ENCODE data around the gene LHX6. TPM values are rescaled to one million over a fixed set of nuclear protein-coding genes. Genes with fewer than 3 reads are reported as not detected.

LHX6 gene
- polyA plus RNA-seq, 4 donors, result 1.8 to 4.7 (median 3.5) TPM

DNA sequence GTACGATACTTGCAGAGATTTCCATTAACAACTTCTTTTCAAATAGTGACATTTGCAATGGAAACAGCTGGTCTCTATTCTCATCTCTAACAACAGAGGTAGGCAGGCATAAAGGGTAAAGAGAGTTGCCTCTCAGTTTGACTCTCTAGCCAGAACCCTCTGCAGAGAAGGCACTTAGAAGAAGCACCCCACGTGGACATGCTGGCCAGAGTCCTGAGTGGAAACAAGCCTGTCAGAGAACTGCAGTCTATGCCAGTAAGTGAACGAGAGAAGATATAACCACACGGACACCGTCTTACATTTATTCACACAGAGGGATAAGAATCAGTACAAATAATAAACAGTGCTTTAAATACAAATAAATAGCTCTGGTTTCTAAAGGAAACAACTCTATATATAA, 11.0 kb upstream of the LHX6 start:
- DNase-seq (ENCODE audit: low read depth in 4 of 4, low spot score in 3 of 4), result no peak

DNA sequence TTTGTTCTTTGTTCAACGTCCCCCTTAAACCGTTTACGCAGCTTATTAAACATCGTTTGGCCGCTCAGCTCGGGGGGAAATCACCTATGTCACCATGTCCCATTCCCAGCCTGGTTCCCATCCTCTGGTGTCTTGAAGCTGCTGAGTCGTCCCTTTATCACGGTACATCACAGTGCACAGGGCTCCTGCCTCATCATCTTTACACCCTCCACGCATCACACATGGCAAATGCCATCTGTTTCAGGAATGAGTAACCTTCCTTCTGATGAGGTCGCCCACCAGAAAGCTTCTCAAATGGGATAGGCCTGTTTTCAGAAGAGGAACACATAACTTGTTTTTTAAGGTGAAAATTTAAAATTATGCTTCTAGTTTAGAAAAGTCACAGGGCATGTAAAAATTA, 7.9 kb upstream of the LHX6 start:
- DNase-seq (ENCODE audit: low read depth in 4 of 4, low spot score in 3 of 4), result no peak

DNA sequence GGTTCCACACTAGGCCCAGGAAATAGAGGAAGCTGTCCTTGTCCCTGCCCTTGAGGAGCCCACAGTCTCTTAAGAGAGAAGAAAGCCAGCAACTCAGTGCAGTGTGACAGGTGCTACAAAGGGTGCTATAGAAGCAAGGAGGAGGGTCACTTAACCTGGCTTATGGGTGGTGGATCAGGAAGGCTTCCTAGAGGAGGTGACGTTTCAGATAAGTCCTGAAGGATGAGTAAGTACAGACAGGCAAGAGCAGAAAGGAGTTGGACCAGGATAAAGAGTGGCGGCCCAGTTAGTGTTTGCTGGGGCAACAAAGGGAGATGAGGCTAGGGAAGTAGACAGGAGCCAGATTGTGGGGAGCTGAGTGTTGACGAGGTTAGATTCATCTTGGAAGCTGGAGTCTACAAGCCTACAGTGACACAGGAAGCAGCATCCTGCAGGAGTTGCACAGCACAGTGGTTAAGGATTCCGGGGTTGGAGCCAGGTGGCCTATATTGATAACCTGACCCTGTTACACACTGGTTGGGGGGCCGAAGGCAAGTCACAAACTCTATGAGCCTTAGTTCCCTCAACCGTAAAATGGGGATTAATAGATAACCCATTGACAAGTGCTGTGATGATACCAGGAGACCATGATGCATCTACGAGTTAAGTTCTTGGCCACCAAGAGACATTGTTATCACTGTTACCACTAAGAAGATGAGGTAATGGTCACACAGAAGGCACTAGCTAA, 5.4 kb upstream of the LHX6 start:
- no peak for DNase-seq (ENCODE audit: low read depth in 4 of 4, low spot score in 3 of 4)

DNA sequence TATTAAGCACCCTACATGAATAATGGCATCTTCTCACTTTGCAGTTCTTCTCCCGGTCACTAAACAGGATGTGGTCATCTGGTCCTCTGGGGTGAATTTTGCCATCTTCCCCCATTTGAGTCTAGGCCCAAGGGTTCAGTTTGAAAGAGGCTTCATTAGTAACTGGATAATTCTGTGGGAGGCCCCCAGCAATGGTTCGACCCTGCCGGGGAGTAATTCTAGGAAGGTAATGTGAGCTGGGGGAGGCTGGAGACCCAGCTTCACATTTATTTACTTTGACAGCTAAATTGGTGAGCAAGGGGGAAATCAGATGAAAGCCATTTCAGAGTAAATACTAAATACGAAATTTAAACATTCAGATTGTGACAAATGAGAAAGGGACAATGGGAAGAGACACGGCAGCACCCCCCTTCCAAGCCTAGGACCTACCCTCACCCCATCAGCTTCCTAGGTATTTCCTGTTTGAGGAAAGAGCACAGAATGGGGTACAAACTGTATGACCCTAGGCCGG, 4.1 kb upstream of the LHX6 start:
- DNase-seq (ENCODE audit: low read depth in 4 of 4, low spot score in 3 of 4), result no peak

DNA sequence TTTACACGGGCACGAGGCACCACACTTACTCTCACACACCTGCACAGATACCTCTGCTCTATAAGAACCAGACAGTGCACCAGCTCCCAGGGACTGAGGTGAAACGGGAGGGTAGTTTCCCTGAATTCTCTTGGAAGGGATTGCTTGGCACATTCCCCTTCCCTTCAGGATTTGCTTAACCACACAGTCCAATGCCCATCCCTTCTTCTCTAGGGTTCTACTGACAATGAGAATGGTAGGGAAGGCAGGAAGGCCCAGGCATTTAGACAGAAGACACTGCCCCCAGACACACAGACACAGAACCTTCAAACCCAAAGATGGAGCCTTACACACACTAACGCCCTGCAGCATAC, 704 bp upstream of the LHX6 start:
- DNase-seq (ENCODE audit: low read depth in 4 of 4, low spot score in 3 of 4), result no peak

- DNase-seq (ENCODE audit: low read depth in 4 of 4, low spot score in 3 of 4), result no peak
Measured at GRCh38 chr9:122228191-122228567, 578 bp downstream of the LHX6 start.

- no peak for DNase-seq (ENCODE audit: low read depth in 4 of 4, low spot score in 3 of 4)
Measured at GRCh38 chr9:122227575-122227900, 1.2 kb downstream of the LHX6 start.

GRCh38 chr9:122226758-122227574, 1.8 kb downstream of the LHX6 start:
- DNase-seq (ENCODE audit: low read depth in 4 of 4, low spot score in 3 of 4), result no peak

GRCh38 chr9:122226142-122226757, 2.5 kb downstream of the LHX6 start:
- DNase-seq (ENCODE audit: low read depth in 4 of 4, low spot score in 3 of 4), result no peak

DNA sequence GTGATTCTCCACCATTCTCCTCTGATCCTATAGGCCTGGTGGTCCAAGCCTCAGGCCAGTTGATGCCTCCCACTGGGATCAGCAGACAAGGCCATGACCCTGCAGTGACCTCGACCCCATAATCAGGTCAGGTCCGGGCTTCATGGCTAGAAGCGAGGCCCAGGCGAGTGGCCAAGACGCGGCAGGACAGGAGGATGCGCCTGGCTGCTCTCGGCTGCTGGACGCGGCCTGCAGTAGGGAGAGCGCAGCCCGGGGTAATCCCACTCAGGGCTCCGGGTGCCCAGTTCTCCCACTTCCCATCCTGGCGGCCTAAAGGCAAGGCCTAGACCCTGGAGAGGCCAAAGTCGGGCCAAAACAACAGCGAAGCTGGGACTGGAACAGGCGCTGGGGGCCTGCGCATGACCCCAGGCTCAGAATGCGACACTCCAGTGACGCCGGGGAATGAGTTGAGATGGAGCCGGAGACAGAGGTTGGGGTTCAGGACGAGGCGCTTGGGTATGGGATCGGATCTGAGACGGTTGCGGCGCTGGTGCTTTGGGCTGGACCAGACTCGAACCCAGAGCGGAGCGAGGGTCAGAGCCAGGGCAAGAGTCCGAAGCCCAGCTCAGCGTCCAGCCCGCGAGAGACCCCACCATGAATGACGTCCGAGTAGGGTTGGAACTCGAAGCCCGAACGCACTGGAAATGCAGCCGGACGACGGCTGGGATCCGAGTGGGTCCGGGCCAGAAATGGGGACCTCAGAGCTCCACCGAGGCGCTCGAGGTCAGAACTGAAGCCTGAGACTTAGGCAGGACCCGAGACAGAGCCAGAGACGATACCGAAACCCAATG, 3.2 kb downstream of the LHX6 start:
- DNase-seq (ENCODE audit: low read depth in 4 of 4, low spot score in 3 of 4), result no peak

DNA sequence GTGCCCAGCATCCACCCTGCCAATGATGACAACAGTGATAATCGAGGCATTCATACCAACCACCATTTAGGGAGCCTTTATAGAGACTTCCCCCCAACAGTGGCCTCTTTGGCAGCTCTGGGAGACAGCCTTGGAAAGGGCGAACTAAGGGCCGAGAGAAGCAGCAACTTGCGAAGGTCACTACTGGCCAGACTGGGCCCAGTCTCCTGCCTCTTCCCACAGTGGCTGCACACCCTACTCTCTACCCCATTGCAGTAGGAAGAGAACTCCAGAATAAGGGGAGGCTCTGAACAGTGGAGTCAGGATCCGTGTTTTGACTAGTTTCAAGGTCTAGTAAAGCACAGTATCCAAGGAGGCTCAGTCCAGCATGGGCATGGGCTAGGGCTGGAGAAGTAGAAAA, 5.3 kb downstream of the LHX6 start:
- no peak for DNase-seq (ENCODE audit: low read depth in 4 of 4, low spot score in 3 of 4)

GRCh38 chr9:122222791-122223190, 6.0 kb downstream of the LHX6 start:
- DNase-seq (ENCODE audit: low read depth in 4 of 4, low spot score in 3 of 4), result no peak

DNA sequence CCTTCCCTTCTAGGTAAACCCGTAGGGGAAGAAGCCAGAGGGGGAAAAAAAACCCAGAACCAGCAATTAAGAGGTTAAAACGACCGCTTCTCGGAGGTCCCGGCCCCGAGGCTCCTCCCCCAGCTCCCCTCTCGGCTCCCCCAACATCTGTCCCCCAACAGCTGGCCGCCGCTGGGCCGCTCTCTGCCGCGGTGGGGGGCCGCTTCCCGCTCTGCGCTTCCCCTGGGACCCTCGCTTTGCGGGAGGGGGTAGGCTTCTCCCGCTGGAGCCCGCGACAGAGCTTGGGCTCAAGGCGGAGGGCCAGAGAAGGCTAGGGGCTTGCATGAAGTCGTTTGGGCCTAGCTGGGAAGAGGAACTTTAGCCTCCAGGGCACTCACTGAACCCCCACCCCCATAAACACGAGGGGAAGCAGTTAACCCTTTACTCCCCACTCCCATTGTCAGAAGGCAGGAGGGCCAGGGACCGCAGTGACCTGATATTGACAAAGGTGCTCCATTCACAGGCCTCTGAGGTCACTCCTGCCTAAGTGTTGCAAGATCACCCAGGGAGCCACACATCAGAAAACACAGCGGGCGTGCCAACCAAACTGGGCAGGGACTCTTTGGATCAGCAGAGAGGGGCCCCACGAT, 7.5 kb downstream of the LHX6 start:
- no peak for DNase-seq (ENCODE audit: low read depth in 4 of 4, low spot score in 3 of 4)

DNA sequence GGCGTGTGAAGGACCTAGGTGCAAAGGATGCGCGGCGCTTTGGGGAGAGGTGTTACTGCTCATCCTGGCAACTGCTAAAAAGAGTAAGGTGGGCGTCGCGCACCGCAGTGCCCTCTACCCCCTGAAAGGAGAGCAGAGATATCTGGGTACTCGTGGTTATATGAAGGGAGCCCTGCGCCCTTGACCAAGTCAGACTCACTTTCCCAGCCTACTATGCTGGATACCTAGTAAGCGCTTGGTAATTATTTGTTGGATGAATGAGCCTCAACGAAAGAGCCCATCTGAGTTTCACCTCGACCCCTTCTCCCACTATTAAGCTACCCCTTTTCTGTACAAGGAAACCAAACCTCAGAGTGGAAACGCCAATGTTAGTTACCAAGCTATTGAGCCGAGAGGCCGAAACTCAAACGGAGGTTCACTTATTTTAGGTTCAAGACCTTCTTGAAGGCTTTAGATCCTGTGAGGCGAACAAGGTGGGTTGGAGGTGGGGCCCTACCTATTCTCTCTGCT, 8.0 kb downstream of the LHX6 start:
- DNase-seq (ENCODE audit: low read depth in 4 of 4, low spot score in 3 of 4), result no peak

DNA sequence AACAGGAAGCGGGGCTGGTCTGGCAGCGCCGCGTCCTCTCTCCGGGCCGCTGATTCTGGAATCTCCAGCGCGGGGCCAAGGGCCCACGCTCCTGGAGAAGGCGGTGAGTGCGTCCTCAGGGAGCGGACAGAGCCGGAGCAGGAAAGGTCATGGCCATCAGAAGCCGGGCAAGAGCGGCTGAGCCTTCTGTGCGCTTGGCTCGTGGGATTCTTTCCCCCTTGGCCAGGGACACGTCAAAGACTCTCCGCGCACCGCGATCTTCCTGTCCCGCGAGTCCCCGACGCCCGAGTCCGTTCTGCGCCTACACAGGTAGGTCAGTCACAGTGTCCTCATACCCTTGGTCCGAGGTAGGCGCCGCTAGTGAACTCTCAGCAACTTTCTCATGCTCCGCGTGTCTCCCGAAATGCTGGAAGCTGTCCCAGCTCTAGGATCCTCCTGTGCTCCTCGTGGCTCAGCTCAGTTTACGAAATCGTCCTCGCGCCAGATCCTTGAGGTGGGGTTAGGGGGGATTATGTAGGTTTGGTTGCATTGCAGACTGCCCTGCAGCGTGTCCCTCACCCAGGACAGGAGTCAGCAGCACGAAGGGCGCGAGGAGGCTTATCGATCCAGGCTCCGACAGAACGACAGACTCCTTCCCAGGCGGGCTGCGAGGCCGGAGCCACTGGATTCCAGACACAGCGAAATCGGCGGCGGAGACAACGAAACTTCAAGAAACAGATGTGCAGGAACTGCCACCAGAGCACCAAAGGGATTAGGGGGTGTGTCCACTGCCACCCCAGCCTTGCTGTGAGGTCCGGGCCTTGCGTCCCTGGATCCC, 8.7 kb downstream of the LHX6 start:
- DNase-seq (ENCODE audit: low read depth in 4 of 4, low spot score in 3 of 4), result no peak

- no peak for DNase-seq (ENCODE audit: low read depth in 4 of 4, low spot score in 3 of 4)
Measured at GRCh38 chr9:122218935-122219855, 9.6 kb downstream of the LHX6 start.

- no peak for DNase-seq (ENCODE audit: low read depth in 4 of 4, low spot score in 3 of 4)
Measured at GRCh38 chr9:122218071-122218934, 10.5 kb downstream of the LHX6 start.
